Activated naive CD4-positive, alpha-beta T cell treated with anti-CD3 and anti-CD28 coated beads, Interleukin-2, amount 50 U/mL, for 24 hours (primary cell): Measurements from ENCODE around the gene KDM4B.

Source experiments
- H3K27ac Mint-ChIP-seq: one replicate; pipeline ENCODE4 v1.8.0; 2021; ENCODE audit warnings: mild to moderate bottlenecking, mixed read lengths
- H3K27me3 Mint-ChIP-seq: one replicate; pipeline ENCODE4 v1.8.0; 2021; ENCODE audit warnings: mixed read lengths
- H3K36me3 Mint-ChIP-seq: one replicate; pipeline ENCODE4 v1.8.0; 2021; ENCODE audit warnings: mixed read lengths
- H3K4me1 Mint-ChIP-seq: one replicate; pipeline ENCODE4 v1.8.0; 2021; ENCODE audit warnings: mixed read lengths
- H3K4me3 Mint-ChIP-seq: one replicate; pipeline ENCODE4 v1.8.0; 2021; ENCODE audit warnings: mild to moderate bottlenecking, mixed read lengths
- H3K9me3 Mint-ChIP-seq: one replicate; pipeline ENCODE4 v1.8.0; 2021; ENCODE audit warnings: mixed read lengths

KDM4B gene

GRCh38 chr19:5040544-5041167, 71.7 kb downstream of the KDM4B start:
- no peaks in the 10 kb centered on the region for H3K27me3 Mint-ChIP-seq
- H3K4me1 Mint-ChIP-seq, result no peaks in the 10 kb centered on the region
- H3K9me3 Mint-ChIP-seq, result no peaks in the 10 kb centered on the region
- no peak overlapping the region for H3K4me3 Mint-ChIP-seq
- no peak overlapping the region for H3K27ac Mint-ChIP-seq
- H3K36me3 Mint-ChIP-seq, result no peaks in the 10 kb centered on the region

DNA sequence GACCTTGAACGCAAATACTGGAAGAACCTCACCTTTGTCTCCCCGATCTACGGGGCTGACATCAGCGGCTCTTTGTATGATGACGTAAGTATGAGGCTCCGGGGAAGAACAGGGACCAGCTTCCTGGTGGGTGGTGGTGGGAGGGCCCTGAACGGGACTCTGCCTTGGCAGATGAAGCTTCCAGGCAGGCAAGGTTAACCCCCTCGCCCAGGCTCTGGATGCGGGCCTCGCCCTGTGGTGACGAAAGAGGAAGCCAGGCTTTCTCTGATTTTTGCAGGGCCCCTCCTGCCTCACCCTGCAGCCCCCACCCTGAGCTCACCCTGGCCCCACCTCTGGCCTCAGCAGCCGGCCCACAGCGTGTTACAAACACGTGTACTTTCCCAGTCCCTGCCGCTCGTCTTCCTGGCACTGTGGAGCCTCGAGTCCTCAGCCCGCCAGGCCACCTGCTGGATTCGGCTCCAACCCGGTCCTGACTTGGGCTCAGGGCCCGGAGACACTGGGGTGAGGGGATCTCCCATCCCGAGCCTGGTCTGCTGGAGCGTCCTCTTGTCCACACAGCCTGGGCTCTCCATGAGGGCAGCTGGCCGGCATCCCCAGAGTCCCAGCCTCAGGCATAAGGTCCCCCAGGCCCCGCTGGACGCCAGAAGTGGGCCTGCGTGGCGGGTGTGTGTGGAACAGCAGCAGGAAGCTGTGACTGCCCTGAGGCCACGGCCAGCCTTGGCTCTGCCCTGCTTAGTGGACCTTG, 72.4 kb downstream of the KDM4B start:
- H3K4me1 Mint-ChIP-seq, result no peaks in the 10 kb centered on the region
- no peaks in the 10 kb centered on the region for H3K9me3 Mint-ChIP-seq

GRCh38 chr19:5041913-5042187, 72.9 kb downstream of the KDM4B start:
- no peaks in the 10 kb centered on the region for H3K9me3 Mint-ChIP-seq
- H3K4me3 Mint-ChIP-seq, result no peak overlapping the region
- no peaks in the 10 kb centered on the region for H3K4me1 Mint-ChIP-seq
- no peaks in the 10 kb centered on the region for H3K27me3 Mint-ChIP-seq
- peaks cover 2% of the 10 kb centered on the region for H3K36me3 Mint-ChIP-seq
- no peak overlapping the region for H3K27ac Mint-ChIP-seq

More for the DNA sequence above, 72.4 kb downstream of the KDM4B start:
- Mint-ChIP-seq H3K36me3 (peaks cover 2% of the 10 kb centered on the region), H3K4me3 (no peak overlapping the region), H3K27me3 (no peaks in the 10 kb centered on the region), H3K27ac (no peak overlapping the region)

- Mint-ChIP-seq H3K27ac (no peak overlapping the region), H3K27me3 (no peaks in the 10 kb centered on the region)
These were observed 73.6 kb downstream of the KDM4B start for GRCh38 chr19:5042556-5042955.

DNA sequence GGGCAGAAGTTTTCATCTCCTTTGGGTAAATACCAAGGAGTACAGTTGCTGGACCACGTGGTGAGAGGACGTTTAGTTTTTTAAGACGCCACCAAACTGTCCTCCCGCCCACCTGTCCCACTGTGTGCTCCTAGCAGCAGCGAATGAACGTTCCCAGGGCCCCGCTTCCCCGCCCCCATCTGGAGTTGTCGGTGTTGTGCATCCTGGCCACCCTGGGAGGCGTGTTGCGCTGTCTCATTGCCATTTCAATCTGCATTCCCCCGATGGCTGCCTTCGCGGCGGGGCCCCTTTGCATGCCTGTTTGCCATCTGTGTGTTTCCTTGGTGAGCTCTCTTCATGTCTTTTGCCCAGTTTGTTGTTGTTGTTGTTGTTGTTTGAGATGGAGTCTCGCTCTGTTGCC, 76.1 kb downstream of the KDM4B start:
- Mint-ChIP-seq H3K9me3 (no peaks in the 10 kb centered on the region), H3K4me1 (no peaks in the 10 kb centered on the region), H3K4me3 (no peak overlapping the region), H3K27me3 (no peaks in the 10 kb centered on the region), H3K36me3 (peaks cover 2% of the 10 kb centered on the region), H3K27ac (no peak overlapping the region)

More at GRCh38 chr19:5042556-5042955, 73.6 kb downstream of the KDM4B start:
- Mint-ChIP-seq H3K4me3 (no peak overlapping the region), H3K36me3 (peaks cover 2% of the 10 kb centered on the region), H3K9me3 (no peaks in the 10 kb centered on the region), H3K4me1 (no peaks in the 10 kb centered on the region)

DNA sequence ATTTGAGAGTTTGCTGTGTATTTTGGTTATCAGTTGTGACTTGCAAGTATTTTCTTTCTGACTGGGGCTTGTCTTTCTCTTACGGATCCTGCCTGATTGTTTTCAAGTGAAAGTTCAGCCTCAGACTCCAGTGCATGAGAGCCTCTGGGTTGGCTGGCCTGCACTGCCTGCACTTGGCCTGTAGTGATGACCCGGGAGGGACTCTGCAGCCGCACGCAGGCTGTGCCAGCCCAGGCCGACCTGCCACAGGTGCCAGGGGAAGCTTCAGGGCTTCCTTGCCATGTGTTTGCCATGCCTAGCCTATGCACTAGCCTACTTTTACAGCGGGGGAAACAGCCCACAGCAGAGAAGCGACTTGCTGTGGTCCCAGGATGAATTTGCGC, 77.0 kb downstream of the KDM4B start:
- Mint-ChIP-seq H3K9me3 (no peaks in the 10 kb centered on the region), H3K4me3 (no peak overlapping the region), H3K27me3 (no peaks in the 10 kb centered on the region), H3K36me3 (peaks cover 2% of the 10 kb centered on the region), H3K4me1 (no peaks in the 10 kb centered on the region), H3K27ac (no peak overlapping the region)

DNA sequence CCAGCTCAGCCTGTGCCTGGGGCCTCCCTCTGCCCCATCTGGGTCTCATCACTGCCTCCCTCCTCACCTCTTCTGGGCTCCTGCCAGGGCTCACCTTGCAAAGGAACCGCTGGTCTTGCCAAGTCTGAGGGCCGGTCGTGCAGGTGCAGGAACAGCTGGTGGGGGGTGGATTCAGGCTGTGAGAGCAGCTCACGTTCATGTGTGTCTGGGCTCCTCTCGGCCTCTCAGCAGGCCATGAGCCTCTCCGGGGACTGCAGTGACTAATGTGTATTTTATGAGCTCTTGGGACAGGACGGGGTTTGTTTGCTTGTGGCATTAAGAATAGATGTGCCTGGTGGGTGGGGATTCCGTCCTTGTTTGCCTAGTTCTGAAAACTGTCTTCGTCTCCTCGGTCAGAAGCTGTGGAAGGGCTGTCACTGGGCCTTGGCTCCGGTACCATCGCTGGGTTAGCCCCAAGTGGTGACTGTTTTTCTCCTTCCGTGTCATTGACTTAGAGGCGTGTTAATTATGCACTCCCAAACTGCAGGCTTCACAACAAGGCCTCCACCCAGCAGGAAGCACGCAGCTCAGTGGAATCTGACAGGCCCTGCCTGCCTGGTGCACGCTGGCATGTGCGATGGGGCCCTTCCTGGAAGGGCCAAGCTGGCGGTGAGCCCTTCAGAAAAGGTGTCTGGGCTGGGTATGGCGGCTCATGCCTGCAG, 77.6 kb downstream of the KDM4B start:
- Mint-ChIP-seq H3K36me3 (peaks cover 2% of the 10 kb centered on the region), H3K27ac (no peak overlapping the region), H3K9me3 (no peaks in the 10 kb centered on the region), H3K4me3 (no peak overlapping the region), H3K27me3 (no peaks in the 10 kb centered on the region), H3K4me1 (no peaks in the 10 kb centered on the region)

DNA sequence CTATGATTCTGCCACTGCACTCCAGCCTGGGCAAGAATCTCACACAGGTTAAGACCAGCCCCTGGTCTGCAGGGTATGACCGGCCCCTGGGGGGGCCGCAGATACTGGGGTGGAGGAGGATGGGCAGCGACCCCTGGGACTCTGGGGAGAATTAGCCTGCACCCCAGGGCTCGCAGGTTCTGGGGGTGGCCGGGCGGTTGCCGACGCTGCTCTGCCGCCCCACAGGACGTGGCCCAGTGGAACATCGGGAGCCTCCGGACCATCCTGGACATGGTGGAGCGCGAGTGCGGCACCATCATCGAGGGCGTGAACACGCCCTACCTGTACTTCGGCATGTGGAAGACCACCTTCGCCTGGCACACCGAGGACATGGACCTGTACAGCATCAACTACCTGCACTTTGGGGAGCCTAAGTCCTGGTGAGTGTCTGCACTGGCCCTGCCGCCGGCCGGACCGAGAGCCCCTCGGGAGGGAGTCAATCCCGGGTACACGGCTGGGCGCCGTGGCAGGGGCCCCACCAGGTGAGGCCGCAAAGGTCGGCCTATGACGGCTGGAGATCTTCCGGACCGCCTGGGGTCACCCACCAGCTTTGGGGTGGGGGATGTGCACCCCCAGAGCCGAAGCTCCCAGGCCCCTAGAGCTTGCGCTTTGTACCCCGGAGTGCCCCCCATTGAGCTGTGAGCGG, 78.5 kb downstream of the KDM4B start:
- Mint-ChIP-seq H3K27ac (no peak overlapping the region), H3K36me3 (peaks cover 2% of the 10 kb centered on the region), H3K4me3 (no peak overlapping the region), H3K27me3 (no peaks in the 10 kb centered on the region), H3K9me3 (no peaks in the 10 kb centered on the region), H3K4me1 (no peaks in the 10 kb centered on the region)

DNA sequence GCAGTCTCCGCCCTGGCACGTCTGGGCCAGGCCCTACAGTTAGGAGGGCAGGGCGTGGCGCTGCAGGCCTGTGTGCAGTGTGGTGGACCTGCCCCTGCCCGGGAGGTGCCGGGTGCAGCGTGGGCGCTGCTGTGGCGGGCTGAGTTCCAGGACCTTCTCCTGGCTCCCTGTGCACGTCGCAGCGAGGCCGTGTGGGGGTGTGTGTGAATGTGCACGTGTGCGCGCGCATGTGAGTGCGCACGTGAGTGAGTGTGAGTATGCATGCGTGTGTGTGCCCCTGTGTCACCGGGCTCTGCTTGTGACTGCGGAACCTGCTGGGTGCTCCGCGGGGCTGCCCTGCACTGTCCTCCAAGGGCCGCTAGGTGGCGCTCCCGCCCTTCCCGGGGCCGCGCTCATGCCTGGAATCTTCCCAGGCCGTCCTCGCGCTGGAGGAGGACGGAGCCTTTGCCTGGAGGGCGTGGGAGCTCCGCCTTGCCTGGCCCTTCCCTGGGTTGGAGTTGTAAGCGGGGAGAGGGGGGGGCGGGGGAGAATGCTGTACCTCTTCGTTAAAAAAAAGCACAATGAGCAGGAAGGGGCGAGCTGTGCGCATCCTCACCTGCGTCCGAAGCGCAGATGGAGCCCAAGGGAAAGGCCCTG, 79.3 kb downstream of the KDM4B start:
- Mint-ChIP-seq H3K9me3 (no peaks in the 10 kb centered on the region), H3K27ac (no peak overlapping the region), H3K4me3 (no peak overlapping the region), H3K4me1 (no peaks in the 10 kb centered on the region), H3K27me3 (no peaks in the 10 kb centered on the region), H3K36me3 (peaks cover 2% of the 10 kb centered on the region)

DNA sequence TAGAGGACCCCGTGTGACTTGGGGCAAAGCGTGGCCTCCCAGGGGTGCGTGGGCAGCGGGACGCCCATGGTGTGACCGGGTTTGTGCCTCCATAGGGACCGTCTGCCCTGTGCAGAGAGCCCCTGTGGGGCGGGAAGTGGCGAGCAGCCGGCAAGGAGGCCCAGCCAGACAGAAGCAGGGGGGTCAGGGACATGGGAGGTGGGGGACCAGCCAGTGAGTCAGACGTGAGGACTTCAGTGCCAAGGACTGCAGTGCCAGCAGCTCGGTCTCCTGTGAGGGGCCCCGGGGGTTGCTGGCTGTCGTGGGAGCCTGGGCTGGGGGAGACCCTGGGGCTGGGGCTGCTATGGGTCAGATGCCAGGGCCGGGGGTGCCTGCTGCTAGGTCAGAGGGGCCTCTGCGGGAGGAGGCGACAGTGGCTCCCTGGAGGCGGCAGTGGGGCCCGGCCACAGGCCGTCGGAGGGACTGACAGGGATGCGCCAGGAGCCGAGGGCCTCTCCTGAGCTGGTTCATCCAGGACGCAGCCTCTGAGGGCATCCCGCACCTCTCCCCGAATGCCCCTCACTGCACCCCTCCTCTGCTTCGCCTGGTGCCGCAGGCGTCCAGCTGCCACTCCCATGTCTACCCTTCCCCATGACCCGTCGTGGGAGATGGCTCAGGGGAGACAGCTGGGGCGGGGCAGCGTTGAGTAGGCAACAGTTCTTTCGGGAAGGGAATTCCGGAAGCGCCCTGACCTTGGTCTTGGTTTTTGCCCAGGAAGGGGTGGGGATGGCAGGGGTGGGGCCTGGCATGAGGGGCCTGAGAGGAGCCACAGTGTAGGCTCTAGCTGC, 80.0 kb downstream of the KDM4B start:
- Mint-ChIP-seq H3K36me3 (peaks cover 2% of the 10 kb centered on the region), H3K27me3 (no peaks in the 10 kb centered on the region), H3K4me3 (no peak overlapping the region), H3K4me1 (no peaks in the 10 kb centered on the region), H3K9me3 (no peaks in the 10 kb centered on the region), H3K27ac (no peak overlapping the region)

GRCh38 chr19:5049561-5049960, 80.6 kb downstream of the KDM4B start:
- H3K9me3 Mint-ChIP-seq, result no peaks in the 10 kb centered on the region
- no peaks in the 10 kb centered on the region for H3K27me3 Mint-ChIP-seq
- H3K36me3 Mint-ChIP-seq, result peaks cover 2% of the 10 kb centered on the region
- no peaks in the 10 kb centered on the region for H3K4me1 Mint-ChIP-seq
- H3K27ac Mint-ChIP-seq, result no peak overlapping the region
- no peak overlapping the region for H3K4me3 Mint-ChIP-seq

DNA sequence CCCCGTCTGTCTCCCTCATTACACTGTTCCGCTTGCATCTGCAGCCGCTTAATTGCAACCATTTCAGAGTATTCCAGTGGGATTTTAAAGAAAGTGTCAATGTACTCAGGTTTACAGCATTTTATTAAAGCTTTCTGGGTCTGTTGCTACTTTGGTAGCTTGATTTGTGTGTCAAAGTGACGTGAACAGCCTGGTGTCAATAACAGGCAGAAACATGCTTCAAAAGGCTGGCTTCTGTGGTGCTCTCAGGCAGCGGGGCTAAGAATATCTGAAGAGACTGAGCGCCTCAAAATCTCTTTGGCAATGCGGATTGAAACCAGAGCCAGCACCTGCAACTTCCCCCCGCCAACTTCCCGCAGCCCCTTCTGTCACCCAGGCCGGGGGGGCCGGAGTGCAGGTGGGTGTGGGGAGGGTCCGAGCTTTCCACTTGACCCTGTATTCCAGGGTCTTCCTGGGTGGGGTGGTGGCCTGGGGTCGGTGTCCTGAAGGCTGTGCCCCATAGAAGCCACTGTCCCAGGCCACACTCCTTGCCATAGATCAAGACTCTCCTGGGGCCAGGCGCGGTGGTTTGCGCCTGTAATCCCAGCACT, 81.2 kb downstream of the KDM4B start:
- H3K4me1 Mint-ChIP-seq, result no peaks in the 10 kb centered on the region
- no peaks in the 10 kb centered on the region for H3K9me3 Mint-ChIP-seq
- no peak overlapping the region for H3K27ac Mint-ChIP-seq
- no peaks in the 10 kb centered on the region for H3K27me3 Mint-ChIP-seq
- H3K4me3 Mint-ChIP-seq, result no peak overlapping the region
- H3K36me3 Mint-ChIP-seq, result peaks cover 2% of the 10 kb centered on the region

DNA sequence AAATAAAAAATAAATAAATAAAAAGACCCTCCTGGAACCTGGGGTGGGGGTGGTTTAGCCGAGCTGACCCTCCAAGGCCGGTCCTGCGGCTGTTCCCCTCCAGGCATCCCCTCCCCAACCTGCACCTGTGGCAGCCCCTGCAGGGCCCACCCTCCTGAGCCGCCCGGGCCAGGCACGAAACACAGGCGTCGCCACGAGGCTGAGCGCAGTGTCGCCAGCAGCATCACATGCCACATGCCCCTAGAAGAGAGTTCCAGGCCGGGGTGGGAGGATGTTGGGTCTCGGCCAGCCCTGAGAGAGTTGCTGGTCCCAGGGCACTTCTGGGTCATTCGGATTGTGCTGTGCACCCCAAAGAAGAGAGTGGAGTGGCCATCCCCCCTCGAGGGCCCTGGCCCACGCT, 82.0 kb downstream of the KDM4B start:
- Mint-ChIP-seq H3K36me3 (peaks cover 1% of the 10 kb centered on the region), H3K4me1 (no peaks in the 10 kb centered on the region), H3K27ac (no peak overlapping the region), H3K27me3 (no peaks in the 10 kb centered on the region), H3K9me3 (no peaks in the 10 kb centered on the region), H3K4me3 (no peak overlapping the region)

GRCh38 chr19:5051619-5052018, 82.7 kb downstream of the KDM4B start:
- no peaks in the 10 kb centered on the region for H3K27me3 Mint-ChIP-seq
- no peak overlapping the region for H3K4me3 Mint-ChIP-seq
- H3K27ac Mint-ChIP-seq, result no peak overlapping the region
- H3K4me1 Mint-ChIP-seq, result no peaks in the 10 kb centered on the region
- no peaks in the 10 kb centered on the region for H3K36me3 Mint-ChIP-seq
- H3K9me3 Mint-ChIP-seq, result no peaks in the 10 kb centered on the region

- Mint-ChIP-seq H3K4me1 (no peaks in the 10 kb centered on the region), H3K27ac (no peak overlapping the region)
These were observed 83.6 kb downstream of the KDM4B start for GRCh38 chr19:5052515-5052914.

More at GRCh38 chr19:5052515-5052914, 83.6 kb downstream of the KDM4B start:
- peaks cover 2% of the 10 kb centered on the region for H3K36me3 Mint-ChIP-seq
- no peaks in the 10 kb centered on the region for H3K9me3 Mint-ChIP-seq
- no peaks in the 10 kb centered on the region for H3K27me3 Mint-ChIP-seq
- H3K4me3 Mint-ChIP-seq, result no peak overlapping the region
